Activated T-cell treated with anti-CD3 and anti-CD28 coated beads for 4 hours (primary cell): ENCODE data around the gene CASKIN2.
A peak's percentile ranks its signal among the peaks of the same experiment; 100 is the strongest.
"Not testable (repeated sequence)": the region's sequence is repeated elsewhere in the genome, so short reads cannot be mapped to it uniquely, and the experiment has no call there.

Experiments used
- DNase-seq: peaks from one replicate; pipeline ENCODE4 v3.0.0-alpha.2; 2020

The CASKIN2 gene

DNA sequence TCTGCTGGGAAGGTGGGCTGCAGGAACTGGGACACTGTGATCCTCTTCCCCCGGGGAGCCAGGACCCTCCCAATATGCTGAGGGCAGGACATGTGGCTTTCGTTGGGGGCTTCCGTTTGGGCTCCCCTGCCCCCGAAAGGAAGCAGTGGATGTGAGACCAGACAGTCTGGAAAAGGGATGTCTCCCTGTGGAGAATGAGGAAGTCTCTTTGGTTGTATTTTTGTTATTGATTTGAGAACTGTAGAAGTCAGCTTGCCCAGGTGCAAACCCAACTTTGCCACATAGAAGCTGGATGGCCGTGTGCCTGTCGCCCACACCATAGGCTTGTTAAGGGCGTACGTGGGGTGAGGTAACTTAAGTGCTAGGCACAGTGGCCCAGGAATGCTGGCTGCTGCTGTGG, 28.9 kb upstream of the CASKIN2 start:
- no peak for DNase-seq

DNA sequence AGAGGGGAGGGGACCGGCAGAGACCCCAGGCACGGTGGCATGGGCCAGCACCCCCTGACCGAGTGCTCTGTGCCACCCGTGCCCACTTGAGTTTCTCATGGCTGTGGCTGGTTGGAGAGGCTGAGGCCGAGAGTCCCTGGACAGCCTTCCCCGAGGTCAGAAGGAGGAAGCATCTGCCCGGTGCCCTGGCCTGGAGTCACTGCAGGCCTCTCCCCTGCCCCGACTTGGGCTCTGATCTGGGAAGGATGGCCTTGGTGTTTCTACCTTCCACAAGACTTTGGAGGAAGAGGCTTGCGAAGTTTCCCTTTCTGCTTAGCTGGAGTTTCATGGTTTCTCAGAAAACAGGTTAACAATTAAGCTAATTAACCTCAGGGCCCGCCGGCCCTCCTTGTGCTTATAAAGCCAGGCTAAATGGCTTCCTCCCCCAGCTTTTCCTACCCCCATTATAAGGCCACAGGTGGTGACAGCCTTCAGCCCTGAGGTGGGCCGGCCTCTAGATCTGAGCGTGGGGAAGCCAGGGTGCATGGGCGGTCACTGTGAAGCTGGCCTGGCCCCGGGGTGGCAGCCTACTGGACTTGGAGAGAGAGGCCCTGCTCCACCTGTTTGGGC, 27.5 kb upstream of the CASKIN2 start:
- no peak for DNase-seq

DNA sequence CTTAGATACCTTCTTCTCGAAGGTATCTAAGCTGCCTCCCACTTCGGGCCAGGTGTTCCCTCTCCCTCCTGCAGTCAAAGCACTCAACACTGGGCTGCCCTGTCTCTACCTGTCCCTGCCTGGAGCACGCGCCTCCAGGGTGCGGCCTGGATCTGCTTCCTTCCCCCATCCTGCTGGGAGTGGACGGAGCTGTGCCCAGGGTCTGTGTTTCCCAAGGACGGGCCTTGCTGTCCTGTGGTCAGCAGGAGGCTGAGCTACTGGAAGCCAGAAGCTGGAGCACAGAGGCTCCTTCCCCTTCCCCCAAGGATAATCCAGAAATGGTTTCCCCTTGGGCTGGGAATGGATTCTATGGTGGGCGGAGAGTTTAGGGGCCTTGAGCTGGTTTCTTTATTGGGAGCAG, 26.9 kb upstream of the CASKIN2 start:
- DNase-seq: no peak

DNA sequence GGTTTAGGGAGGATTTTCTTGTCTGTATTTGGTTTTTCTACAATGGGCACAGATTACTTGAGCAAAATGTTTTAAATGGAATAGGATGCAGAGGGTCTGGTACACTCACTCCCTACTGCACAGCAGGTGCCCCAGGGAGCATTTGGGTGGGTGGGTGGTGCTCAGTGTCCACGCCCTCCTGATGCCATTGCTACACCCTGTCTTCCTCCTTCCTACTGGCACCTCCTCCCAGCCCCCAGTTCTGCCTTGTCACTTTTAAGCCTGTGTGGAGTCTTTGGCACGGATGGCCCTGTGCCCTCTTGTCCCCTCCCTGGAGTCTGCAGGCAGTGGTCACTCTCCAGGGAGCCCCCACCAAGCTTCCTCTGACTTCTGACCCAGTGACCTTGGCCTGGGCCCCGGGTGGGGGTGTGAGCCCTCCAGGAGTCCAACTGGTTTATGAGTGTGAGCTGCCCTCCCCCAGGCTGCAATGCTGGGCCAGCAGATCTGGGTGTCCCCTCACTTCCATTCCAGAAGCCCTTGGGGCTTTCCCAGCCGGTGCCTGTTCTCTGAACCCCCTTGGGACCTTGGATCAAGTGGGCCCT, 25.7 kb upstream of the CASKIN2 start:
- no peak for DNase-seq

DNA sequence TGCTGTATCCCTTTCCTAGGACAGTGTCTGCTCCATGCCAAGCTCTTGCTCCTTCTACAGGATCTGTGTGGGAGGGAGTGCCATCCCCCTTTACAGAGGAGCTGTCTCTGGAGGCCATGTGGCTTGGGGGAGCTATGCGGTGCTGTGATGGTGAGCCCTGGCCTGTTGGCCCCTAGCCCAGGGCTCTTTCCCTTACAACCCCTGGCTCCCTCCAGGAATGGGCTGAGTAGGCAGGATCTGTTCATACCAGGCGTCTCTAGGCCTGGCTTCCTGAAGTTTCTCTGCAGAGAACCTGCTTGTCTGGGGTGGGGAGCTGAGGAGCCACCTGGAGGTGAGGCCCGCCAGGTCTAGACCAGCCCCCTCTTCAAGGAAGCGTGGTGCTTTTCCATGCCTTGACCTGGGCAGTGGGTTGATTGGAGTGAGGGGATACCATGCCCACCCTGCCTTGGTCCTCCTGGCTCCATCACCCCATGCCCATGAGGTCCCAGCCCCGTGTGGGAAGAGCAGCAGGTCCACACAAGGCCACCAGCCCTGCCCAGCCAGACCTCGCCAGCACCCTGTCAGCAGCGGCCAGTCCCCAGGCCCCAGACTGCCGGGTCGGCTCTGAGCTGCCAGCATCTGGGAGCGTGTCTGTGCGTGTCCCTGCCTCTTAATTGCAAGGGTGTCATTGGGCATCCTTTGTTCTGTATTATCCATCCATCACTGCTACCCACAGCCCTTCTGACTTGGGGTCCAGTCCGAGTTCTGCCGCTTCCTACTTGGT, 24.8 kb upstream of the CASKIN2 start:
- DNase-seq: no peak

DNA sequence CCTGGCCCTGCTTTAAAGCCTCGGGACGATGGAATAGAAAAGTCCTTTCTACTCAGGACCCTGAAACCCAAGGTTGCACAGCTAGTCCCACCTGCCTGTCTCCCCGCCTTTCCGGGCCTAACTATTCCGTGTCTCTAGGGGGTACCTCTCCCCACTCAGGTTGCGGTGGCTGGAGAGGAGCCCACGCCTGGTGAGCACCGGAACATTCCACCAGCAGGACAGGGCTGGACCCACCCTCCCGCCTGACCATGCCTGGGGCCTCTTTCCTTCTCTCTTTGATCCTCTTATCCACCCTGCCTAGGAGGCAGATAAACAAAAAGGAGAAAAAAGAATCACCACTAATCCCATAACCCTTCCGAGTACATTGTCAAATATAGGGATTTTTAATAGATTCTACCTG, 21.0 kb upstream of the CASKIN2 start:
- DNase-seq: no peak

DNA sequence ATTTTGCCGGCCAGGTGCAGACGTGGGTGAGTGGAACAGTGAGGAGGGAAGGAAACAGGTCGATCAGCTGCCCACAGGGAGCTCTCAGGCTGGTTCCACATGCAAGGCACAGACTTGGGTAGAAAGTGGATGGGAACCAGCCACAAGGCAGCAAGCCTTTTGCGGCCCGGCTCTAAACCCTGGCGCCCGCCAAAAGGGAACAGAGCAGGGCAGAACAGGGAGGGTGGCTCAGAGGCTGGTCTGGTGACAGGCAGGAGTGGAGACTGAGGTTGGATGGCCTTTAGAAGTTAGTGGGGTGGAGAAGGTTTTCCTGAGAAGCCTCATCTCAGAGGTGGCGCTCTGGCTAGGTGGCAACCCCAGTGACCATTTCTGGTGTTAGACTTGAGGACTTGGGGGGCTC, 20.5 kb upstream of the CASKIN2 start:
- no peak for DNase-seq

DNA sequence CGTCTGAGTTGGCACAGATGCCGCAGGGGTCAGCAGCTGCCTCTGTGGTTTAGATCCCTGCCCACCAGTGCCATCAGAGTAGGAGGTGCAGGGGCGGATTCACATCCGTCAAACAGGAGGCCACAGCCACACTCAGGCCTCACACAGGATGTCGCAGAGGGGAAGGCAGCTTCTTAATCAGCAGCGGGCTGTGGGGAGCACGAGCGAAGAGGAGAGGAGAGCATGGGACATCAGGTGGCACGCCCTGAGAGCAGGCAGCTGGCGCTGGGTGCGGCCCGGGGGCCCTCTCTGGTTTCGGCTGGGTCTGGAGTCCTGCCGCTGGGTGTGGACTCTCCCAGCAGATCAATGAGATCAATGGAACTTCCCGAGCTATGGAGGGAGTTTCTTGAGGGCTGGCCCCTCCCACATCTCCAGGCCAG, 19.8 kb upstream of the CASKIN2 start:
- DNase-seq: no peak

DNA sequence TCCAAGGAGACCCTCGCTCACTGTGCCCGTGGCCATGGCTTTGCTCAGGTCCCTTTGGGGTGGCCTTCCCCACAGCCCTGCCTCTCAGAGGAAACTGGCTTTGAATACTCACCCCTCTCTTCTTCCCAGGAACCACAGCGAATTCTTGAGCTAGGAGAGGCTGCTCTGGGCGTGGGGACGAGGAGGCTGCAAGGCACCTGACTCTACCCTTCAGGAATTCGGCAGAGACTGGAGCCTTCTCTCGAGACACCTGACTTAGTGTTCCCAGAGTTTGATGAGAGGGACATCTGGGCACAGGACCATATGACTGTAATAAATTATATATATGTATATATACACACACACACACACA, 16.4 kb upstream of the CASKIN2 start:
- no peak for DNase-seq

DNA sequence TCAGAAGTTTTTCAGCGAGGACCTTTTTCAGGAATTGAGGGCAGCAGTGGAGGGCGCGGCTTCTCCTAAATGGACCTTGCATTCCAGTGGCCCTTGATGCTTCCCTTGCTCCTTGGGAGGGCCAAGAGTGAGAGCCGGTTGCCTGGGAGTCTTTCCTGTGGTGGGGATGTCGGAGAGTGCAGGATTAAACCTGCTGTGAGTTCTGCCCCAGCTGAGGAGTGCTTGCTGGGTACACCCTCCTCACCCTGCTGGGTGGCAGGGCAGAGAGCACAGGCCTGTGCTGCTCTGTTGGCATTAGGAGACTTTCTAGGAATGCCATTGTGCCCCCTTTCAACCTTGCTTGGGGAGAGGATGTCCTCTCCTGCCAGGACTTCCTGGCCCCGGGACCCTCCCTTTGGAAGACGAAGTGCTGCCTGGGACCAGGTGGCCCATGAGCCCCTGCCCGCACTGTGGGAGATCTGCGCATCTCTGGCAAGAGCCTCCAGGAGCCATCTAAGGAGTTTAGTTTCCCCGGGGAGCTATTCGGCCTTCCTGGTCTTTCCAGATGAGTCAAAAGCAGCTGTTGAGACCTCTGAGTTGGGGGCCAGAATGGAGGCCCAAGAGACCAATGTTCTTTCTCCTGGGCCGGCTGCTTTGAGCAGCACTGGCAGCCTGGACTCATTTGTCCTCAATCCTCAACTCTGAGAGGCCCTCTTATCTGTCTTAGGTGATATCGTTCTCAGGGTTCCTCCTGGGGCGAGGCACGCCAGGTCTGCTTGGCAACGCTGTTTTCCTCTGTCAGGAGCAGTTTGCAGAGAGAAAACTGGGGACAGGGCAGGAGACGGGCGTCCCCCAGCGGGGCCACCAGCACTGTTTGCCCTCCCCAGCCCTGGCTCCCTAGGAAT, 15.7 kb upstream of the CASKIN2 start:
- no peak for DNase-seq

DNA sequence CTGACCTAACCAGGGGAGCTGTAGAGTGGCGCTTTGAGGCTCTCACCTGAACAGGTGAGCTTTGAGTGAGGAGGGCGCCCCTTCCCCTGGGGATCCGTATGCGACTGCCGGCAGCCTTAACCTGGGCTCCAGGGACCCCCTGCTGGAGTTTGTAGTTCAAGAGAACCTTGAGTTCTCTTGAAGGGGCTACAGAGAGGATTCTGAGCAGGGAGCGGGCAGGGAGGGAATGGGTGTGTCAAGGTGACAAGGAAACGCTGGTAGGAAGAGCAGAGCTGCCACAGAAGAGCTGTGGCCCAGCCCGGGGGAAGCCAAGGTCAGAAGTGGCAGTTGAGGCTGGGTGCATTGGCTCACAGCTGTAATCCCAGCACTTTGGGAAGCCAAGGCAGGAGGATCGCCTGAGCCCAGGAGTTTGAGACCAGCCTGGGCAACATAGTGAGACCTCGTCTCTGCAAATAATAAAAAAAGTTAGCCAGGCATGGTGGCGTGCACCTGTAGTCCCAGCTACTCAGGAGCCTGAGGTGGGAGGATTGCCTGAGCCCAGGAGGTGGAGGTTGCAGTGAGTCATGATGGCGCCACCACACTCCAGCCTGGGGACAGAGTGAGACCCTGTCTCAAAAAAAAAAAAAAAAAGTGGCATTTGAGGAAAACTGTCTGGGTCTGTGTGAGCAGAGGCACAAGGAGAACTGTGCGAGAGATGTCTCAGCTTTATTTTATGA, 11.4 kb upstream of the CASKIN2 start:
- no peak for DNase-seq

DNA sequence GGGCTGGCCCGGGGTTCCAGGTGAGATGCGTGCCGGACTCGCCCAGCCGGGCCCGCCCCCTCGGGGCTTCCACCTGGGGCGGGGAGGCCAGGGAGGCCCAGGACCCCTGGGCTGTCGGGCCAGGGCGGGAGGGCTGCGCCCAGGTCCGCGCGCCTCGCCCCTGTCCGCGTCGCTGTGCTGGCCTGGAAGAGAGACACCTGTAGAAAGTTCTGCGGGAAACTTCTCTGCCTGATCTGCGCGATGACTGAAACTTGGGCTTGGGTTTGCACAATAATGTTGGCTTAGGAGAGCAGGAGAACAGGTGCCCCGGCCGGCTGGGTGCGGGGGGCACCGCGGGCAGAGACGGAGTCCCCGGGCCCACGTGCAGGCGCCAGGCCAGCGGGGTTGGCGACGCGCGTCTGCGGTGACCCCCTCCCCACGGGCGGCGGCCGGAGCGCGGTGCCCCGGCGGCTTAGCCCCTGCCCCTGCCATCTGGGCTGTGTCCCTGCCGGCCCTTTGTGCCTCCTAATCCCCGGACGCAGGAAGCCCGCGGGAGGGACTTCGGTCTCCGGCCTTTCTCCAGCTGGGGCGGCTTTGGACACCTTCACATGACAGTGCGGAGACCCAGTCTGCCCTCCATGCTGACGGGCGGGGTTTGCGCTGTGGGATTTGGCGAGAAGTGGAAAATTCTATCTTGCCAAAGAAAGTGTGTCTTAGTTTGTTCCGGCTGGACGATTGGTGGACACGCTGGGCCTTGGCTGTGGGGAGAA, 10.6 kb upstream of the CASKIN2 start:
- no peak for DNase-seq

DNA sequence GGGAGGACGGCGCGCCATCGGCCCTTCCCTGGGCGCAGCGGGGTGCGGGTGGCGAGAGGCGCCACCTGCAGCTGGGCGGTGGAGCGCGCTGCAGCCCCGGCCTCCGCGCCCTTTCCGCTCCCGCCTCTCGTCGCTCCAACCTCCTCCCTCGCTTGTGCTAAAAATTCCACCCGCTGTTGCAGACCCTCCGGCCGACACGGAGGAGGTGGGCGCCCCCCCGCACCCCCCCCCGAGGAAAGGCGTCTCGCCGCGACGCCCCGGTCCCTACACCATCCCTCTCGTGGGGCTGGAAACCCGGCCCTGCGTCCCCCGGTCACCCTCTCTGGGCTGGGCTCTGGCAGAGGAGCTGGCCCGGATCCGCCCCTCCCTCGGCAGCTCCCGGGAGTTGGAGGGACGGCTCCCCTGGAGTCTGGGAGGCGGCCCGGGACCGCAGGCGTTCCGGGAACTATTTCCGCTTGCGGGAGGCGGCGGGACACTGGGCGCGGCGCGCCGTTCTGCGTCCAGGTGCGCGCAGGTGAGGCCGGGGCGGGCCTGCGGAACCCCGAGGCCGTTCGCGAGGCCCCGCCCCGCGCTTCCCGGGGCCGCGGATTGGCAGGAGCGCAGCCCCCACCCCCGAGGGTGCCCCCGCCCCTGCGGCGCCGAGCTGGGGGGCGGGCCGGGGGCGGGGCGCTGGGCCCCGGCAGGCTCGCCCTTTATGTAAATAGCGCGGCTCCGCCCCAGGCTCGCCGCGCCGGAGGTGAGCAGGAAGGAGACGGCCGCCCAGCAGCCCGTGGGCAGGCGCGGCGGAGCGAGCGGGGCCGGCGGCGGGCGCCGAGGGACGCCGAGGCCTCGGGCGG, 9.9 kb upstream of the CASKIN2 start, which contains the start of gene LLGL2:
Gene LLGL2, plus strand, starts transcription at position 728 of the 836 bp plus-strand sequence. CDS start 17,730 bp downstream, outside the sequence.
- DNase-seq: peak; percentile 76

DNA sequence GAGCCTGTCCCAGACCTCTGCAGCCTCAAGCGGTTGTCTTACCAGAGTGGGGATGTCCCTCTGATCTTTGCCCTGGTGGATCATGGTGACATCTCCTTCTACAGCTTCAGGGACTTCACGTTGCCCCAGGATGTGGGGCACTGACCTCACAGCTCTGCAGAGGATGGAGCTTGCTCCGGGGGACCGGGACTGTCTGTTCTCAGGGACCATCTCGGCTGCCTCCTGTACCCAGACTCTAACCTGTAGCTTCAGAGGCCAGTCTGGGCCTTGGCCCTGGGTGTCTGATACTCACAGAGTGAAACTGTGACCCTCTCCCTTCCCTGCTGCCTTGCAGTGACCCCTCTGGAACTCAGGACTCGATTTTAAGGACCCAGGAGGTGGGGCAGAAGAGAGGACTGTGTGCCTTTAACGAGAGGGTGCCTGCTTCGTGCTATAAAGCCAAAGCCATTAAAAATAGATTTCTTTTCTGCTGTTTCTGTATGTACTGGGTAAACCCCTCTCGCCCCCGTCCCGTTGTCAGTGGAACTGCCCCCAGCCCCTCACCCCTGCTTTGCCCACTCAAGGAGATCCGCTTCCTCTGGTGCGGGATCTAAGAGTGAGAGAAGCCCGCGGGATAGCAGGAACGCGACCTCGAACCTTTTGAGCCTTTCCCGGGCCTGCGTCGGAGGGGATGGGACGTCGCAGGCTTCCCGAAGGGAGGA, 9.1 kb upstream of the CASKIN2 start:
- DNase-seq: no peak

DNA sequence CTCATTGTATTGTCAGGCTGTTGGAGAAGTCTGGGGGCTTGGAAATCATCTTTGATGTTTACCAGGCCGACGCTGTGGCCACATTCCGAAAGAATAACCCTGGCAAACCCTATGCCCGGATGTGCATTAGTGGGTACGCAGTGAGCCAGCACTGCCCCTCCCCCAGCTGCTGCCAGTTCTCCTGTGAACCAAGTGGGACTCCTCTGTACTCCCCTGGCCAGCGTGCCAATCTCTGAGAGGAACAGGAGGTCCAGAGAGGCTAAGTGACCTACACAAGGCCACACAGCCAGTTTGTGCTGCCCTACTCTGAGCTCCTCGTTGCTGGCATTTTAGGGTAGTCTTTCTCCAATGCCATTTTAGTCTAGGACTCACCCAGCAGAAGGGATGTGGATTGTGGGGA, 8.3 kb upstream of the CASKIN2 start:
- DNase-seq: no peak

DNA sequence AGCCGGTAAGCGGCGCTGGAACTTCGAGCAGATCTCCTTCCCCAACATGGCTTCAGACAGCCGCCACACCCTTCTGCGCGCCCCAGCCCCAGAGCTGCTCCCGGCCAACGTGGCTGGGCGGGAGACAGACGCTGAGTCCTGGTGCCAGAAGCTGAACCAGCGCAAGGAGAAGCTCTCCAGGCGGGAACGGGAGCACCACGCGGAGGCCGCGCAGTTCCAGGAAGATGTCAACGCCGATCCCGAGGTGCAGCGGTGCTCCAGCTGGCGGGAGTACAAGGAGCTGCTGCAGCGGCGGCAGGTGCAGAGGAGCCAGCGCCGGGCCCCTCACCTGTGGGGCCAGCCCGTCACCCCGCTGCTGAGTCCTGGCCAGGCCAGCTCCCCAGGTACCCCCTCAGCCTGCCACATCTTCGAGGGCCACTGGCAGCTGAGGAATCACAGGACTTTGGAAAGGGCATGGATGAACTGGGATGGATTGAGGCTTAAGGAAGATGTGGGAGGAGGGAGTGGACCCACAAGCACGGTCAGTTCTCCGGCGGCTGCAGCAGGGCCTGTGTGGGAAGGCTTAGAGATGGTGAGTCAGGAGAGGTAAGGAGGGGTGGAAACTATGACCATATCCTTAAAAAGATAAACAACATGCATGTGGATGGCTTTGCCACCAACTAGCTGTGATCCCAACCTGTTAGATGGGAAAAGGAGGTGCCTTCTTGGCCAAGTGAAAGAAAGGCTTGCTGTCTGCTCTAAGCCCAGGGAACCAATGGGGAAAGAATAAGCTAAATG, 6.8 kb upstream of the CASKIN2 start:
- no peak for DNase-seq

DNA sequence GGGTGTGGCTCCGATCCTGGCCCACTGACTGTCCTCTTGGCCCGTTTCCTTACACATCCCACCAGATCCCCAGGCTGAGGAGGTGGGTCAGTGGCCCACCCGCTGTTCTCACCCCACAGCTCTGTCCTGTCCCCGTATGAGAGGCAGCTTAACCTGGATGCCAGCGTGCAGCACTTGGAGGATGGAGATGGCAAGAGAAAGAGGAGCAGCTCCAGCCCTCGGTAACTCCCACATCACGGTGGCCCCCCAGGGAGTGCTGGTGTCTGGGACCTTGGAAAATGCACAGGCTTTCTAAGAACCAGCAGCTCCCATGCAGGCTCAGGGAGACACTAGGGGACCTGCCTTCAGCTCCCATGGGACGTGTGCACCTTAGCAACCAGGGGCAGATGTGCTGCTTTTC, 6.0 kb upstream of the CASKIN2 start:
- DNase-seq: no peak

DNA sequence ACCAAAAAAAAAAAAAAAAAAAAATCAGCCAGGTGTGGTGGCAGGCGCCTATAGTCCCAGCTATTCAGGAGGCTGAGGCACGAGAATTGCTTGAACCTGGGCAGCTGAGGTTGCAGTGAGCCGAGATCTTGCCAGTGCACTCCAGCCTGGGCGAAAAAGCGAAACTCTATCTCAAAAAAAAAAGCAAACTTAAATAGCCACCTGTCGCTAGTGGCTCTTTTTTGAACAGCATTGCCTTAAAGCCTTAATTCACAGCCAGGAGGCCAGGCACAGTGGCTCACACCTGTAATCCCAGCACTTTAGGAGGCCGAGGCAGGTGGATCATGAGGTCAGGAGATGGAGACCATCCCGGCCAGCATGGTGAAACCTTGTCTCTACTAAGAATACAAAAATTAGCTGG, 5.1 kb upstream of the CASKIN2 start:
- not testable (repeated sequence) for DNase-seq

DNA sequence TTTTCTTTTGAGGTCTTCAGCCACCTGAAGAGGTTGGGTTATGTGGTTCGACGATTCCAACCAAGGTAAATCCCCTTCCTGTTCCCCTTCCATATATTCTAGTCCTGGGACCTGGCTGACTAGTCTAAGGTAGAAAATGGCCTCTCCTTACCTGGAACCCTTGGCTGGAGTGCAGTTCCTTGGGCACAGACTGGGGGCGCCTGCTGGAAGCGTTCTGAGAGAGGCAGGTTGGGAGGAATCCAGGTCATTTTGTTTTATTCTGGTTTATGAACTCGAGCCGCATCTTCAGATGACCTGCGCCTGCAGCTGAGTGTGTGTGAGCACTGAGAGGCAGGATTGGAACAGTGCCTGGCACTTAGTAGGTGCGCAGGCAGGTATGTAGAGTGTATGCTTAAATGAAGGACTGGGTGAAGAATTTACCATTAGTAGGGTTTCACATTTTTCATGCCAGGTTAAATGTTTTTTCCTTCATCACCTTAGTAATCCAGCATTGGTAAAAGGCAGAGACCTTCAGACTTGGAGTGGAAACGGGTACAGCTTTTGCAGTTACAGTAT, 3.7 kb upstream of the CASKIN2 start:
- DNase-seq: no peak
